Neuronal stem cell (in vitro differentiated cells): ENCODE data around the gene EEIG2.

Experiments used
- DNase-seq: peaks from one replicate; pipeline ENCODE4 v3.0.0-alpha.2; 2013; ENCODE audit warnings: low spot score
- H2AFZ ChIP-seq: one replicate; pipeline ENCODE4 v1.6.1; 2013; ENCODE audit warnings: mild to moderate bottlenecking, low read length, inconsistent platforms
- H2AK5ac ChIP-seq: 2 replicates; pipeline ENCODE4 v1.6.1; 2013; ENCODE audit warnings: low read depth, mild to moderate bottlenecking, inconsistent platforms, low read length, moderate library complexity, mixed read lengths
- H2BK120ac ChIP-seq: 2 replicates; pipeline ENCODE4 v1.6.1; 2013; ENCODE audit warnings: low read depth, mild to moderate bottlenecking, inconsistent platforms, low read length, moderate library complexity, mixed read lengths
- H2BK12ac ChIP-seq: one replicate; pipeline ENCODE4 v1.6.1; 2013; ENCODE audit warnings: low read length, inconsistent platforms
- H2BK15ac ChIP-seq: 2 replicates; pipeline ENCODE4 v1.6.1; 2013; ENCODE audit warnings: mild to moderate bottlenecking, low read length, inconsistent platforms, mixed read lengths
- H2BK5ac ChIP-seq: one replicate; pipeline ENCODE4 v1.6.1; 2013; ENCODE audit warnings: inconsistent platforms, mild to moderate bottlenecking, low read length, moderate library complexity
- H3K14ac ChIP-seq: one replicate; pipeline ENCODE4 v1.6.1; 2013; ENCODE audit warnings: low read length, inconsistent platforms
- H3K18ac ChIP-seq: 2 replicates; pipeline ENCODE4 v1.6.1; 2013; ENCODE audit warnings: low read length, inconsistent platforms
- H3K23ac ChIP-seq: 2 replicates; pipeline ENCODE4 v1.6.1; 2013; ENCODE audit warnings: low read depth, mild to moderate bottlenecking, mixed read lengths, low read length, inconsistent platforms; ENCODE audit not compliant: poor library complexity
- H3K27ac ChIP-seq: replicated peaks from 3 replicates; pipeline ENCODE4 v1.5.1; 2013; ENCODE audit warnings: low read length, inconsistent platforms
- H3K27me3 ChIP-seq, 3 experiments: 2 replicates each; pipeline ENCODE4 v1.6.1; 2013; ENCODE audit warnings: low read length in 3 of 3, mild to moderate bottlenecking in 2 of 3, inconsistent platforms in 1 of 3, low read depth in 1 of 3, mixed read lengths in 1 of 3, moderate library complexity in 1 of 3; ENCODE audit not compliant: control insufficient read depth in 3 of 3, insufficient read depth in 3 of 3
- H3K36me3 ChIP-seq, 2 donors: replicated peaks in 1 of 2; 2 replicates each; pipeline ENCODE4 v1.6.1; 2013; ENCODE audit warnings: low read length in 2 of 2; ENCODE audit not compliant: control insufficient read depth in 2 of 2, insufficient read depth in 2 of 2
- H3K4ac ChIP-seq: 2 replicates; pipeline ENCODE4 v1.6.1; 2013; ENCODE audit warnings: inconsistent platforms, mild to moderate bottlenecking, low read length, moderate library complexity
- H3K4me1 ChIP-seq, 2 donors: 1 replicate in 1 of 2; 2 replicates in 1 of 2; pipeline ENCODE4 v1.6.1; 2013; ENCODE audit warnings: low read length in 2 of 2, low read depth in 1 of 2; ENCODE audit not compliant: control insufficient read depth in 2 of 2, insufficient read depth in 1 of 2
- H3K4me2 ChIP-seq: one replicate; pipeline ENCODE4 v1.6.1; 2013; ENCODE audit warnings: mild to moderate bottlenecking, low read length, inconsistent platforms; ENCODE audit not compliant: insufficient read depth, poor library complexity, severe bottlenecking
- H3K4me3 ChIP-seq, 2 donors: 2 replicates each; pipeline ENCODE4 v1.5.1; 2013; ENCODE audit warnings: low read length in 2 of 2, mild to moderate bottlenecking in 2 of 2, inconsistent platforms in 1 of 2, moderate library complexity in 1 of 2
- H3K79me1 ChIP-seq: one replicate; pipeline ENCODE4 v1.6.1; 2013; ENCODE audit warnings: low read depth, mild to moderate bottlenecking, inconsistent platforms, low read length, moderate library complexity
- H3K9ac ChIP-seq: one replicate; pipeline ENCODE4 v1.6.1; 2013; ENCODE audit warnings: mild to moderate bottlenecking, low read depth, low read length, inconsistent platforms; ENCODE audit not compliant: poor library complexity
- H3K9me3 ChIP-seq, 2 donors: replicated peaks in 1 of 2; 2 replicates each; pipeline versions ENCODE3 to v1.6.1; 2013; ENCODE audit warnings: low read length in 2 of 2, mild to moderate bottlenecking in 2 of 2, inconsistent platforms in 1 of 2, low read depth in 1 of 2, mixed read lengths in 1 of 2, moderate library complexity in 1 of 2; ENCODE audit not compliant: control insufficient read depth in 2 of 2, insufficient read depth in 1 of 2
- H4K8ac ChIP-seq: one replicate; pipeline ENCODE4 v1.6.1; 2013; ENCODE audit warnings: low read depth, mild to moderate bottlenecking, inconsistent platforms, low read length, moderate library complexity
- H4K91ac ChIP-seq: one replicate; pipeline ENCODE4 v1.6.1; 2013; ENCODE audit warnings: low read length, low read depth, mild to moderate bottlenecking, inconsistent platforms; ENCODE audit not compliant: poor library complexity
- WGBS, 2 donors: extraction: QIAGEN DNeasy Blood & Tissue Kit; methylation state at CpG; one replicate each; pipeline ENCODE4 v1.1.7; 2013; ENCODE audit warnings: missing lambda C conversion rate in 2 of 2, mixed read lengths in 1 of 2; ENCODE audit not compliant: insufficient read length in 2 of 2, insufficient replicate concordance in 1 of 2; ENCODE audit errors: extremely low coverage in 2 of 2; 5-methylcytosine and 5-hydroxymethylcytosine counted together

Gene EEIG2

GRCh38 chr1:108570128-108570527, 10.2 kb downstream of the EEIG2 start:
- Histone ChIP-seq H2BK15ac (no peak overlapping the region), H4K8ac (no peak overlapping the region), H4K91ac (no peak overlapping the region), H2AFZ (no peak overlapping the region), H3K9me3 (no peaks in the 10 kb centered on the region), H3K9ac (no peak overlapping the region), H3K4me1 (peaks cover 0 to 2% of the 10 kb centered on the region in 2 donors), H3K4me2 (no peak overlapping the region), H2AK5ac (no peak overlapping the region), H3K27me3 (no peaks in the 10 kb centered on the region), H3K4me3 (no peak overlapping the region), H3K14ac (no peak overlapping the region), H3K18ac (no peak overlapping the region), H3K27ac (no peak overlapping the region), H3K23ac (no peak overlapping the region), H3K79me1 (no peaks in the 10 kb centered on the region), H2BK120ac (no peak overlapping the region), H3K4ac (no peak overlapping the region), H2BK5ac (no peak overlapping the region), H3K36me3 (no peaks in the 10 kb centered on the region), H2BK12ac (no peak overlapping the region)
- no peak for DNase-seq

GRCh38 chr1:108570998-108571401, 11.1 kb downstream of the EEIG2 start:
- Histone ChIP-seq H3K9me3 (no peaks in the 10 kb centered on the region), H2AFZ (no peak overlapping the region), H3K4ac (no peak overlapping the region), H4K91ac (no peak overlapping the region), H3K18ac (no peak overlapping the region), H3K27ac (no peak overlapping the region), H2BK5ac (no peak overlapping the region), H3K36me3 (no peaks in the 10 kb centered on the region), H3K23ac (no peak overlapping the region), H3K4me3 (no peak overlapping the region), H3K14ac (no peak overlapping the region), H4K8ac (no peak overlapping the region), H2BK120ac (no peak overlapping the region), H3K4me1 (peaks cover 0 to 2% of the 10 kb centered on the region in 2 donors), H3K79me1 (no peaks in the 10 kb centered on the region), H2BK15ac (no peak overlapping the region), H3K4me2 (no peak overlapping the region), H2AK5ac (no peak overlapping the region), H3K27me3 (no peaks in the 10 kb centered on the region), H3K9ac (no peak overlapping the region), H2BK12ac (no peak overlapping the region)
- no peak for DNase-seq
- WGBS, 2 donors: no CpG with 5 or more reads among the region's 7 CpGs

GRCh38 chr1:108572182-108572581, 12.3 kb downstream of the EEIG2 start:
- Histone ChIP-seq H3K4me3 (no peak overlapping the region), H3K14ac (no peak overlapping the region), H3K4me2 (no peak overlapping the region), H4K8ac (no peak overlapping the region), H2BK15ac (no peak overlapping the region), H3K27me3 (no peaks in the 10 kb centered on the region), H2BK5ac (no peak overlapping the region), H3K4ac (no peak overlapping the region), H3K23ac (no peak overlapping the region), H2BK12ac (no peak overlapping the region), H3K9ac (no peak overlapping the region), H3K36me3 (no peaks in the 10 kb centered on the region), H4K91ac (no peak overlapping the region), H2AFZ (no peak overlapping the region), H2AK5ac (no peak overlapping the region), H2BK120ac (no peak overlapping the region), H3K18ac (no peak overlapping the region), H3K79me1 (no peaks in the 10 kb centered on the region), H3K9me3 (no peaks in the 10 kb centered on the region), H3K4me1 (peaks cover 0 to 2% of the 10 kb centered on the region in 2 donors), H3K27ac (no peak overlapping the region)
- DNase-seq: no peak
- no CpG with 5 or more reads among the region's 5 CpGs for WGBS, 2 donors

- Histone ChIP-seq H3K27me3 (no peaks in the 10 kb centered on the region), H2BK15ac (no peak overlapping the region), H2BK5ac (no peak overlapping the region), H3K9me3 (no peaks in the 10 kb centered on the region), H2AFZ (no peak overlapping the region), H4K8ac (no peak overlapping the region), H4K91ac (no peak overlapping the region), H3K4me2 (no peak overlapping the region), H3K4me3 (no peak overlapping the region), H2BK12ac (no peak overlapping the region), H3K9ac (no peak overlapping the region), H3K4me1 (peaks cover 0 to 2% of the 10 kb centered on the region in 2 donors), H3K14ac (no peak overlapping the region), H3K36me3 (no peaks in the 10 kb centered on the region), H3K4ac (no peak overlapping the region), H3K18ac (no peak overlapping the region), H3K23ac (no peak overlapping the region), H2AK5ac (no peak overlapping the region), H2BK120ac (no peak overlapping the region), H3K27ac (no peak overlapping the region), H3K79me1 (no peaks in the 10 kb centered on the region)
- WGBS, 2 donors: no CpG with 5 or more reads among the region's 2 CpGs
- DNase-seq: no peak
Observed at GRCh38 chr1:108573183-108573582, 13.3 kb downstream of the EEIG2 start.
